Thyroid gland (tissue), 4 donors: ENCODE results near the gene SIRT6. TPM values are rescaled to one million over a fixed set of nuclear protein-coding genes. Genes with fewer than 3 reads are reported as not detected.

Source experiments
- DNase-seq, 2 donors: peaks; one replicate each; pipeline ENCODE4 v3.0.0-alpha.2; 2019
- H3K27ac ChIP-seq, 3 donors: fragments of 200-600 bp; sonication (generic); 1 replicate in 2 of 3; 2 replicates in 1 of 3; pipeline ENCODE4 v1.5.1; 2016 to 2019; ENCODE audit warnings: mild to moderate bottlenecking in 1 of 3, moderate library complexity in 1 of 3
- H3K27me3 ChIP-seq: fragments of 200-600 bp; sonication (generic); one replicate; pipeline ENCODE4 v1.5.1; 2019
- H3K36me3 ChIP-seq, 2 donors: fragments of 200-600 bp; sonication (generic); one replicate each; pipeline ENCODE4 v1.5.1; 2016 to 2019
- H3K4me1 ChIP-seq, 2 donors: fragments of 200-600 bp; sonication (generic); one replicate each; pipeline ENCODE4 v1.5.1; 2017 to 2019
- H3K4me3 ChIP-seq, 3 donors: fragments of 200-600 bp; sonication (generic); replicated peaks in 1 of 3; 1 replicate in 2 of 3; 2 replicates in 1 of 3; pipeline ENCODE4 v1.5.1; 2016; ENCODE audit warnings: mild to moderate bottlenecking in 1 of 3
- H3K9me3 ChIP-seq: fragments of 200-600 bp; sonication (generic); one replicate; pipeline ENCODE4 v1.5.1; 2017
- CTCF ChIP-seq, 6 experiments: fragments of 200-600 bp in 3 of 6; fragments of 450-650 bp in 3 of 6; sonication (generic) in 3 of 6; IDR thresholded peaks; one replicate each; pipeline ENCODE4 v1.5.1; 2016 to 2019; ENCODE audit warnings: antibody characterized with exemption in 6 of 6, mild to moderate bottlenecking in 2 of 6, inconsistent platforms in 1 of 6, moderate library complexity in 1 of 6
- POLR2A ChIP-seq, 2 donors: fragments of 450-650 bp; IDR thresholded peaks; one replicate each; pipeline ENCODE4 v1.6.1; 2017; ENCODE audit warnings: antibody characterized with exemption in 2 of 2, mild to moderate bottlenecking in 2 of 2, moderate library complexity in 1 of 2
- WGBS, 2 donors: methylation state at CpG; one replicate each; pipeline ENCODE4 v1.1.5; 2017; 5-methylcytosine and 5-hydroxymethylcytosine counted together
- intact Hi-C: fragments of 100-400 bp; cut with DNase I; formaldehyde crosslinking; loops from one replicate; pipeline ENCODE4 v1.15.1; 2023
- total RNA-seq, 4 donors: library from RNA; depleted of rRNA; stranded (reverse); fragments of >200 nt; gene quantifications; one replicate each; pipeline ENCODE4 v1.2.3, GENCODE V29; 2016

SIRT6 gene
- total RNA-seq, 4 donors from 2014 or later: 11.9 to 39.3 (median 20.0) TPM

- TF ChIP-seq CTCF (IDR thresholded peaks at IDR 0.05) (no peak), POLR2A (IDR thresholded peaks at IDR 0.05) (no peak)
- intact Hi-C loops: no loop called here
- Histone ChIP-seq H3K27me3 (no peaks in the 10 kb centered on the region), H3K4me3 (no peak overlapping the region), H3K9me3 (no peaks in the 10 kb centered on the region), H3K27ac (no peak overlapping the region), H3K36me3 (peaks cover 0 to 3% of the 10 kb centered on the region in 2 donors), H3K4me1 (peaks cover 0 to 5% of the 10 kb centered on the region in 2 donors)
- WGBS, 2 donors: 86 to 93% methylated on average over 16 to 26 of the region's 41 CpGs
- no peak for DNase-seq
Measured at GRCh38 chr19:4174895-4175668, 7.3 kb downstream of the SIRT6 start.

- Histone ChIP-seq H3K27ac (no peak overlapping the region), H3K27me3 (no peaks in the 10 kb centered on the region), H3K4me1 (peaks cover 0 to 5% of the 10 kb centered on the region in 2 donors), H3K36me3 (peaks cover 0 to 3% of the 10 kb centered on the region in 2 donors), H3K9me3 (no peaks in the 10 kb centered on the region), H3K4me3 (no peak overlapping the region)
- 74 to 83% methylated on average over 5 to 11 of the region's 21 CpGs for WGBS, 2 donors
- intact Hi-C loops: no loop called here
- TF ChIP-seq CTCF (IDR thresholded peaks at IDR 0.05) (no peak), POLR2A (IDR thresholded peaks at IDR 0.05) (no peak)
- DNase-seq: no peak
Measured at GRCh38 chr19:4174213-4174894, 8.0 kb downstream of the SIRT6 start.

GRCh38 chr19:4173479-4174212 lies 8.7 kb downstream of the SIRT6 start:
- WGBS, 2 donors: 42 to 64% methylated on average over 8 of the region's 11 CpGs
- H3K4me1 ChIP-seq: peaks cover 0 to 5% of the 10 kb centered on the region in 2 donors
- no peak overlapping the region for H3K4me3 ChIP-seq
- no peaks in the 10 kb centered on the region for H3K27me3 ChIP-seq
- H3K36me3 ChIP-seq: peaks cover 0 to 3% of the 10 kb centered on the region in 2 donors
- no peak for DNase-seq
- no peak overlapping the region for H3K27ac ChIP-seq
- intact Hi-C loops: no loop called here
- no peaks in the 10 kb centered on the region for H3K9me3 ChIP-seq
- TF ChIP-seq POLR2A (IDR thresholded peaks at IDR 0.05): no peak
- no peak for TF ChIP-seq CTCF (IDR thresholded peaks at IDR 0.05)

GRCh38 chr19:4172861-4173473 lies 9.4 kb downstream of the SIRT6 start:
- Histone ChIP-seq H3K27ac (no peak overlapping the region), H3K9me3 (no peaks in the 10 kb centered on the region), H3K4me3 (no peak overlapping the region), H3K4me1 (peaks cover 0 to 5% of the 10 kb centered on the region in 2 donors), H3K36me3 (no peaks in the 10 kb centered on the region), H3K27me3 (no peaks in the 10 kb centered on the region)
- DNase-seq: peak; percentile 34 to 53
- 8 to 24% methylated on average over 9 to 20 of the region's 45 CpGs for WGBS, 2 donors
- TF ChIP-seq CTCF (IDR thresholded peaks at IDR 0.05) (no peak), POLR2A (IDR thresholded peaks at IDR 0.05) (no peak)
- intact Hi-C loops: no loop called here
